Mesodermal cell (in vitro differentiated cells): Measurements from ENCODE around the gene ATP6V0A1.
"Not testable (repeated sequence)": the region's sequence is repeated elsewhere in the genome, so short reads cannot be mapped to it uniquely, and the experiment has no call there.

Source experiments
- H3K27ac ChIP-seq: 2 replicates; pipeline ENCODE4 v1.7.0; 2013; ENCODE audit warnings: mild to moderate bottlenecking, low read depth, low read length, moderate library complexity; ENCODE audit not compliant: severe bottlenecking
- H3K36me3 ChIP-seq: 2 replicates; pipeline ENCODE4 v1.7.1; 2013; ENCODE audit warnings: mild to moderate bottlenecking, low read length, moderate library complexity; ENCODE audit not compliant: control insufficient read depth, insufficient read depth
- H3K4me1 ChIP-seq: one replicate; pipeline ENCODE4 v1.7.1; 2013; ENCODE audit warnings: mild to moderate bottlenecking, low read length; ENCODE audit not compliant: insufficient read depth, control insufficient read depth, poor library complexity, severe bottlenecking
- H3K4me3 ChIP-seq: 2 replicates; pipeline ENCODE4 v1.7.0; 2013; ENCODE audit warnings: low read length, control low read depth, mild to moderate bottlenecking; ENCODE audit not compliant: insufficient read depth, poor library complexity, severe bottlenecking; ENCODE audit errors: extremely low read depth
- H3K9me3 ChIP-seq: 2 replicates; pipeline ENCODE4 v1.7.1; 2013; ENCODE audit warnings: mild to moderate bottlenecking, low read length, moderate library complexity; ENCODE audit not compliant: control insufficient read depth
- WGBS, 2 experiments: methylation state at CpG; one replicate each; pipeline ENCODE4 v1.1.5; 2013; ENCODE audit warnings: missing lambda C conversion rate in 2 of 2; ENCODE audit not compliant: insufficient coverage in 2 of 2; 5-methylcytosine and 5-hydroxymethylcytosine counted together

Gene ATP6V0A1

DNA sequence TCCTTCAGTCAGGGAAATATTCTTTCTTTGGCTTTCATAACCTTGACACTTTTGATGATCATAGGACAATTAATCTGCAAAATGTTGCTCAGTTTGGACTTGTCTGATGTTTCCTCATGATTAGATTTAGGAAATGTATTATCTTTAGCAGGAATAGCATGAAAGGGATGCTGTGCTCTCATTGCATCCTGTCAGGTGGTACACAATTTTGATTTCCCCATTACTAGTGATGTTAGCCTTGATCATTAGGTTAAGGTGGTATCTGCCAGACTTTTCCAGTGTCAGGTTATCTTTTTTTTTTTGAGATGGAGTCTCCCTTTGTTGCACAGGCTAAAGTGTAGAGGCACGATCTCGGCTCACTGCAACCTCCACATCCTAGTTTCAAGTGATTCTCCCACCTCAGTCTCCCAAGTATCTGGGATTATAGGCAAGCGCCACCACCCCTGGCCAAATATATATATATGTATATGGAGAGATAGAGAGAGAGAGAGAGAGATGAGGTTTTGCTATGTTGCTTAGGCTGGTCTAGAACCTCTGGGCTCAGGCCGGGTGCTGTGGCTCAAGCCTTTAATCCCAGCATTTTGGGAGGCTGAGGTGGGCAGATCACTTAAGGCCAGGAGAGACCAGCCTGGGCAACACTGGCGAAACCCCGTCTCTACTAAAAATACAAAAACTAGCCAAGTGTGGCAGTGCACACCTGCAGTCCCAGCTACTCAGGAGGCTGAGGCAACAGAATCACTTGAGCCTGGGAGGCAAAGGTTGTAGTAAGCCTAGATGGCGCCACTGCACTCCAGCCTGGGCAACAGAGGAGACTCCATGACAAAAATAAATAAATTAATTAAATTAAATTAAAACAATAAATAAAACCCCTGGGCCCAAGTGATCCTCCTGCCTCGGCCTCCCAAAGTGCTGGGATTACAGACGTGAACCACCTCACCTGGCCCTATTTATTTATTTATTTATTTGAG lies 19.8 kb upstream of the ATP6V0A1 start:
- H3K4me3 ChIP-seq = no peak overlapping the region
- 79 to 100% methylated on average over 1 to 3 of the region's 9 CpGs for WGBS, 2 experiments
- no peaks in the 10 kb centered on the region for H3K4me1 ChIP-seq
- H3K9me3 ChIP-seq = no peaks in the 10 kb centered on the region
- no peaks in the 10 kb centered on the region for H3K36me3 ChIP-seq
- no peak overlapping the region for H3K27ac ChIP-seq

DNA sequence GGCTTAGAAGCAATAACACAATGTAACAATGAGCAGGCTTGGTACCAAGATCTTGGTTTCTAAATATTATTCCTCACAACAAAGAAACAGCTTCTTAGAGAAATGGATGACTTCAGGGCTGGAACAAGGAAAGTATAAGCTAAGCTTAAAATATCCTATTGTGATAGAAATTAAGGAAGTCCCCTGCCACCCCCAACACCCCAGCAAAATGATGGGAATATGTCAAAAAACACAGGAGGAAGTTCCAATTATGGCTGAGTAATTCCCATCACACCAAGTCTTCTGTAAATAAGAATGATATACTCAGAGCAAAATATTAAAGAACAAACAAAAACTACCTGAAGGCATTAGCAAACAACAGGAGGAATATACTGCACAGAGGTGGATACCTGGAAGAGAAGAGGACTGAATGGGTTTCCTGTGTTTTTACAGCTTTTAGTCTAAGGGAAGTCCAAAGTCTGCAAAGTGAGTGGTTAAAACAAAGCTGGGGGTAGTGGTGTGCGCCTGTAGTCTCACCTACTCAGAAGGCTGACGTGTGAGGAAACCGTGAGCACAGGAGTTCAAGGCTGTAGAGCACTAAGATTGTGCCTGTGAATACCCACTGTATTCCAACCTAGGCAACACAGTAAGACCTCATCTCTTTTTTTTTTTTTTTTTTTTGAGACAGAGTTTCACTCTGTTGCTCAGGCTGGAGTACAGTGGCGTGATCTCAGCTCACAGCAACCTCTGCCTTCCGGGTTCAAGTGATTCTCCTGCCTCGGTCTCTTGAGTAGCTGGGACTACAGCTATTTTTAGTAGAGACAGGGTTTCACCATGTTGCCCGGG lies 17.1 kb upstream of the ATP6V0A1 start:
- no peaks in the 10 kb centered on the region for H3K4me1 ChIP-seq

DNA sequence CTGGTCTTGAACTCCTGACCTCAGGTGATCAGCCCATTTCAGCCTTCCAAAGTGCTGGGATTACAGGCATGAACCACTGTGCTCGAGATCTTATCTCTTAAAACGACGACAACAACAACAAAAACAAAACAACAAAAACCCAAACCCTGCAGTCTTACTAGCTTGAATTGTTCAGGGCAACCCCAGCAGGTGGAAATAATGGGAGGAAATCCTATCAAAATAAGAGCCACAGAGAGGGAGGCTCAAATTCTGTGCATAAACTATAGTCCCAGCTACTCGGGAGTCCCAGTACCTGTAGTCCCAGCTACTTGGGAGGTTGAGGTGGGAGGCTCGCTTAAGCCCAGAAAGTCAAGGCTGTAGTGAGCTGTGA lies 16.5 kb upstream of the ATP6V0A1 start:
- Histone ChIP-seq H3K4me1 (no peaks in the 10 kb centered on the region), H3K9me3 (no peaks in the 10 kb centered on the region), H3K27ac (no peak overlapping the region), H3K36me3 (no peaks in the 10 kb centered on the region), H3K4me3 (no peak overlapping the region)
- 17% methylated on average over 1 of the region's 5 CpGs; no CpG with 5 or more reads in 1 of the 2 experiments for WGBS, 2 experiments

More for the DNA sequence above, 17.1 kb upstream of the ATP6V0A1 start:
- no peak overlapping the region for H3K27ac ChIP-seq
- H3K36me3 ChIP-seq = no peaks in the 10 kb centered on the region
- no peaks in the 10 kb centered on the region for H3K9me3 ChIP-seq
- H3K4me3 ChIP-seq = no peak overlapping the region
- WGBS, 2 experiments = 73 to 77% methylated on average over 3 to 5 of the region's 7 CpGs

GRCh38 chr17:42449176-42449575 lies 9.5 kb upstream of the ATP6V0A1 start:
- not testable (repeated sequence) for H3K27ac ChIP-seq, H3K36me3 ChIP-seq, H3K9me3 ChIP-seq, H3K4me3 ChIP-seq, H3K4me1 ChIP-seq
- WGBS, 2 experiments = 99 to 100% methylated on average over 7 to 14 of the region's 27 CpGs

DNA sequence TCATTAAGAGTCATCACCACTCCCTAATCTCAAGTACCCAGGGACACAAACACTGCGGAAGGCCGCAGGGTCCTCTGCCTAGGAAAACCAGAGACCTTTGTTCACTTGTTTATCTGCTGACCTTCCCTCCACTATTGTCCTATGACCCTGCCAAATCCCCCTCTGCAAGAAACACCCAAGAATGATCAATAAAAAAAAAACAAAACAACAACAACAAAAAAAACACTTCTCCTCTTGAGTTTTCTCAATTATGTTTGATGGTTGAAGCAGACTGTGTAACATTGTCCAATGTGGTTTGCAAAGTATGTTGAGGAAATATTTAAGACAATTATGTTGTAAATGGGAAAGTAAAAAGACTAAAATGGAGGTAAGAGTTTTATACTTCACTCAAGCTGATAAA lies 8.8 kb upstream of the ATP6V0A1 start:
- not testable (repeated sequence) for H3K27ac ChIP-seq, H3K36me3 ChIP-seq, H3K4me3 ChIP-seq, H3K9me3 ChIP-seq, H3K4me1 ChIP-seq
- WGBS, 2 experiments = no CpG with 5 or more reads among the region's 2 CpGs

DNA sequence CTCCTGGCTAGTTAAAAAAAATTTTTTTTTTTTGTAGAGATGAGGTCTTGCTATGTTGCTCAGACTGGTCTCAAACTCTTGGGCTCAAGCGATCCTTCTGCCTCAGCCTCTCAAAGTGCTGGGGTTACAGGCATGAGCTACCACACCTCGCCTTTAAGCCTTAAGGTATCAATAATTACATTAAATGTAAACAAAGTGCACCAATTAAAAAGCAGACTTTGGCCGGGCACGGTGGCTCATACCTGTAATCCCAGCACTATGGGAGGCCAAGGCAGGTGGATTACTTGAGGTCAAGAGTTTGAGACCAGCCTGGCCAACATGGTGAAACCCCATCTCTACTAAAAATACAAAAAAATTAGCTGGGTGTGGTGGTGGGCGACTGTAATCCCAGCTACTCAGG lies 7.4 kb upstream of the ATP6V0A1 start:
- H3K36me3 ChIP-seq, H3K9me3 ChIP-seq, H3K4me1 ChIP-seq, H3K27ac ChIP-seq, H3K4me3 ChIP-seq: not testable (repeated sequence)
- WGBS, 2 experiments = 100% methylated on average over 1 to 3 of the region's 5 CpGs

- no peaks in the 10 kb centered on the region for H3K9me3 ChIP-seq
- no CpG with 5 or more reads among the region's 2 CpGs for WGBS, 2 experiments
- peaks cover 5% of the 10 kb centered on the region for H3K4me1 ChIP-seq
- no peaks in the 10 kb centered on the region for H3K36me3 ChIP-seq
- no peak overlapping the region for H3K4me3 ChIP-seq
- H3K27ac ChIP-seq = no peak overlapping the region
Observed at GRCh38 chr17:42453439-42453838, 5.2 kb upstream of the ATP6V0A1 start.

- H3K36me3 ChIP-seq, H3K9me3 ChIP-seq, H3K27ac ChIP-seq, H3K4me1 ChIP-seq, H3K4me3 ChIP-seq: not testable (repeated sequence)
- WGBS, 2 experiments = 91 to 96% methylated on average over 4 of the region's 6 CpGs
Observed at GRCh38 chr17:42454987-42455386, 3.7 kb upstream of the ATP6V0A1 start.

GRCh38 chr17:42456223-42457106 lies 2.2 kb upstream of the ATP6V0A1 start:
- Histone ChIP-seq H3K4me1 (peaks cover 10% of the 10 kb centered on the region), H3K9me3 (no peaks in the 10 kb centered on the region), H3K27ac (no peak overlapping the region), H3K36me3 (peaks cover 11% of the 10 kb centered on the region), H3K4me3 (no peak overlapping the region)
- WGBS, 2 experiments = 84 to 98% methylated on average over 4 of the region's 5 CpGs

DNA sequence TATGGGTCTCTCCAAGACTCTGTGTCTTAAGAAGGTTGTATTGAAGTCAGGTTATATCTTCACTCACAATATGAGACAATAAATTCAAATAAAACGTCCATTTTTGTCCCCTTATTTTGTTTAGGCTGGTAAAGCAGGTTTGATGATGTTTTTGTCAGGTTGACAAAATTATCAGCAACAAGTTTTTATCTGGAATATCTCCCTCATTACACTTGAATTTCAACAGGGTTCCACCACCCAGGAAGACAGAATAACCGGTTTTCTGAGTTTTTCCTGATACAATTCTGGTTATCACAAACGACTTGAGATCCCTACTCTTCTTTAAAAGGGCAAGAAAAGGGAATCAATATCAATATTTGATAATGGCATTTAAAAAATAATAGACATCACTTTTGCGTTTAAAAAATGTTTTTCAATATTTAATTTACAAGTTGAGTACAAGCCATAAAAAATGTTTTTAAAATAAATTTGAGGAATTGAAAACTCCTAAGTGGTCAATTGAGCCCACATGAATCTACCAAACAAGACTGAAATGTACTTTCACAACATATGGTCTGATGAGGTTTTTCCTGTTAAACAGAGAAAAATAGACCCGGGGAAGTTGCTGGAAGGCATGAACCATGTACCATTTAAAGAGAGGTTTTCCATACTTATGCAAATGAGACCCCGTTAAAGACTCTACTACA lies 1.4 kb upstream of the ATP6V0A1 start:
- 93% methylated on average over 2 of the region's 6 CpGs; no CpG with 5 or more reads in 1 of the 2 experiments for WGBS, 2 experiments
- H3K4me1 ChIP-seq = peaks cover 10% of the 10 kb centered on the region
- peaks cover 19% of the 10 kb centered on the region for H3K36me3 ChIP-seq
- no peak overlapping the region for H3K4me3 ChIP-seq
- no peak overlapping the region for H3K27ac ChIP-seq
- H3K9me3 ChIP-seq = no peaks in the 10 kb centered on the region
